Calu3 (cell line): Measurements from ENCODE around the gene SPATA31D1. TPM values are rescaled to one million over a fixed set of nuclear protein-coding genes. Genes with fewer than 3 reads are reported as not detected.

Source experiments
- BruUV-seq: library from RNA; stranded (reverse); fragments of 400-500 nt; replicated peaks from 2 replicates; lab custom pipeline; 2021; lab: Mats Ljungman, UMichigan
- CTCF ChIA-PET: fragments of 300-600 bp; sonication (Branson Sonifier 250); formaldehyde crosslinking; loops from one replicate; lab custom pipeline; 2022; ENCODE audit warnings: antibody characterized with exemption; lab: Charles Lee
- DNase-seq: peaks from one replicate; pipeline ENCODE4 v3.0.0; 2022
- H3K27ac Mint-ChIP-seq: one replicate; pipeline ENCODE4 v1.8.0; 2022; ENCODE audit warnings: mixed read lengths; ENCODE audit not compliant: unreplicated experiment
- H3K27me3 Mint-ChIP-seq: one replicate; pipeline ENCODE4 v1.8.0; 2022; ENCODE audit warnings: mixed read lengths; ENCODE audit not compliant: unreplicated experiment
- H3K36me3 Mint-ChIP-seq: one replicate; pipeline ENCODE4 v1.8.0; 2022; ENCODE audit warnings: mild to moderate bottlenecking, moderate library complexity, mixed read lengths; ENCODE audit not compliant: insufficient read depth, unreplicated experiment
- H3K4me1 Mint-ChIP-seq: one replicate; pipeline ENCODE4 v1.8.0; 2022; ENCODE audit warnings: mild to moderate bottlenecking, low read depth, mixed read lengths; ENCODE audit not compliant: unreplicated experiment
- H3K4me3 Mint-ChIP-seq: one replicate; pipeline ENCODE4 v1.8.0; 2022; ENCODE audit warnings: mild to moderate bottlenecking, low read depth, moderate library complexity, mixed read lengths; ENCODE audit not compliant: unreplicated experiment
- H3K9me3 Mint-ChIP-seq: one replicate; pipeline ENCODE4 v1.8.0; 2022; ENCODE audit warnings: low read depth, mixed read lengths; ENCODE audit not compliant: unreplicated experiment
- intact Hi-C: fragments of 100-400 bp; cut with micrococcal nuclease; formaldehyde crosslinking; loops from one replicate; pipeline ENCODE4 v1.10.0; 2022; ENCODE audit not compliant: unreplicated experiment
- total RNA-seq: library from RNA; stranded (reverse); gene quantifications from 2 replicates; pipeline ENCODE4 v1.2.3, GENCODE V29; 2022
- TF ChIP-seq, protein P1 (sequence below): fragments of 200-600 bp; IDR thresholded peaks from one replicate; pipeline ENCODE4 v1.8.0; 2022; ENCODE audit warnings: antibody characterized with exemption; ENCODE audit not compliant: unreplicated experiment

Gene SPATA31D1
- total RNA-seq, 1 experiment from 2014 or later = not detected

DNA sequence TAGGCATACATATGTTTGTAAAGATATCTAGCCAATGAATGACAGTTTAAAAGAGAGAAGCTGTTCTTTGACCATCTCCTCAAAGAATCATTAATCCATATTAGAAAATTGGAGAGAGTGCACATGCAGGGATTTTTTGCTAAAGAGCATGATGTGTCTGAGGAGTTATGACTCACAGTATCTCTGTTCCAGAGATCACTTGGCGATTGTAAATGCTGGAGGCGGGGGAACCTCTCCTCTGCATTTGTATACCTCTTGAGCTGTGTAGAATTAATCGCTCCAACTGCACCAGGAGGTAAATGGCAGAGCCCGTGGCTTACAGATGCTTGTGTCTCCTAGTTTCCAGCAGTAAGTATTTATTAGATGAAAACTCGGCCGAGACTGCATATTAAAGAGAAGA is 3.6 kb upstream of the SPATA31D1 start:
- TF ChIP-seq, protein P1, sequence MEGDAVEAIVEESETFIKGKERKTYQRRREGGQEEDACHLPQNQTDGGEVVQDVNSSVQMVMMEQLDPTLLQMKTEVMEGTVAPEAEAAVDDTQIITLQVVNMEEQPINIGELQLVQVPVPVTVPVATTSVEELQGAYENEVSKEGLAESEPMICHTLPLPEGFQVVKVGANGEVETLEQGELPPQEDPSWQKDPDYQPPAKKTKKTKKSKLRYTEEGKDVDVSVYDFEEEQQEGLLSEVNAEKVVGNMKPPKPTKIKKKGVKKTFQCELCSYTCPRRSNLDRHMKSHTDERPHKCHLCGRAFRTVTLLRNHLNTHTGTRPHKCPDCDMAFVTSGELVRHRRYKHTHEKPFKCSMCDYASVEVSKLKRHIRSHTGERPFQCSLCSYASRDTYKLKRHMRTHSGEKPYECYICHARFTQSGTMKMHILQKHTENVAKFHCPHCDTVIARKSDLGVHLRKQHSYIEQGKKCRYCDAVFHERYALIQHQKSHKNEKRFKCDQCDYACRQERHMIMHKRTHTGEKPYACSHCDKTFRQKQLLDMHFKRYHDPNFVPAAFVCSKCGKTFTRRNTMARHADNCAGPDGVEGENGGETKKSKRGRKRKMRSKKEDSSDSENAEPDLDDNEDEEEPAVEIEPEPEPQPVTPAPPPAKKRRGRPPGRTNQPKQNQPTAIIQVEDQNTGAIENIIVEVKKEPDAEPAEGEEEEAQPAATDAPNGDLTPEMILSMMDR = no peak
- no peaks in the 10 kb centered on the region for H3K27me3 Mint-ChIP-seq
- H3K4me1 Mint-ChIP-seq = no peaks in the 10 kb centered on the region
- intact Hi-C loops = no loop called here
- no peaks in the 10 kb centered on the region for H3K36me3 Mint-ChIP-seq
- H3K9me3 Mint-ChIP-seq = no peaks in the 10 kb centered on the region
- no peak overlapping the region for H3K4me3 Mint-ChIP-seq
- no peak overlapping the region for H3K27ac Mint-ChIP-seq
- DNase-seq = no peak
- no TSS peak for BruUV-seq
- CTCF ChIA-PET = no interaction called here

DNA sequence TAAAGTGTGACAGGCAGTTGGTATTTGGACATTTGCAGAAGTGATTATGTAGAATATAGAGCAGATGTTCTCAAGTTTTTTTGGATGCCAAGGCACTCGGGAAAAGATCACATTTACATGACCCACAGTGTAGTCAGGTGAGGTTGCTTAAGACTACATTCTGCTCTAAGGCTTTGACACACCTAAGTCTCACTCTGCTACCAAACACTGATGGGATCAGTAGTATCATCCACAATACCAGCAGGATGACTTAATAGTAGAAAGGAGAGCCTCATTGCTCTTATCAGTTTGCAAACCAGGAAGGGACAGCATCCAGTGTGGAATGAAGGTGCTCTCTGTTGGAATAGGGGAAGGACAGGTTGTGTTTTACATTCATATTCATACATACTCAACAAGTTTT is 2.5 kb upstream of the SPATA31D1 start:
- no TSS peak for BruUV-seq
- TF ChIP-seq, protein P1 = no peak
- Mint-ChIP-seq H3K4me3 (no peak overlapping the region), H3K9me3 (no peaks in the 10 kb centered on the region), H3K27ac (no peak overlapping the region), H3K4me1 (no peaks in the 10 kb centered on the region), H3K36me3 (no peaks in the 10 kb centered on the region), H3K27me3 (peaks cover 5% of the 10 kb centered on the region)
- CTCF ChIA-PET = no interaction called here
- intact Hi-C loops = no loop called here
- no peak for DNase-seq

DNA sequence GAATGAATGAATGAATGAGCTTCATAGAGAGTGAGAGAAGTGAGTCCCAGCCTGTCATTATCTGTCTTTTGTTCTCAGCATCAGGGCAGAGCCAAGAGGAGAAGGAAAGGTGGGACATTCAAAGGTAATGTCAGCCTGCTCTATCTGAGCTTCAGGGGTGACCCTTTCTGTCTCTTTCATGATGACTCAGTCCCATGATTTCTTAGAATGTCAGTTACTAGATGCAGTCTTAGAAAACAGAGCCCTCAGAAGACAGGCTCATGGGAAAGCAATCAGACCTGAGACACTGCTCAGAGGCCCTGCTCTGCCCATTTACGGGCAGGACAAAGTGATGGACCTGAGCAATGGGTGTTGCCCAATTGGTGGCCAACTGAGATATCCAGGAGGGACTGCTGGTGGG is 1.1 kb downstream of the SPATA31D1 start:
- no peak for DNase-seq
- intact Hi-C loops = no loop called here
- Mint-ChIP-seq H3K27ac (no peak overlapping the region), H3K4me1 (no peaks in the 10 kb centered on the region), H3K27me3 (peaks cover 41% of the 10 kb centered on the region), H3K36me3 (no peaks in the 10 kb centered on the region), H3K4me3 (no peak overlapping the region), H3K9me3 (no peaks in the 10 kb centered on the region)
- CTCF ChIA-PET = no interaction called here
- no TSS peak for BruUV-seq
- TF ChIP-seq, protein P1 = no peak

DNA sequence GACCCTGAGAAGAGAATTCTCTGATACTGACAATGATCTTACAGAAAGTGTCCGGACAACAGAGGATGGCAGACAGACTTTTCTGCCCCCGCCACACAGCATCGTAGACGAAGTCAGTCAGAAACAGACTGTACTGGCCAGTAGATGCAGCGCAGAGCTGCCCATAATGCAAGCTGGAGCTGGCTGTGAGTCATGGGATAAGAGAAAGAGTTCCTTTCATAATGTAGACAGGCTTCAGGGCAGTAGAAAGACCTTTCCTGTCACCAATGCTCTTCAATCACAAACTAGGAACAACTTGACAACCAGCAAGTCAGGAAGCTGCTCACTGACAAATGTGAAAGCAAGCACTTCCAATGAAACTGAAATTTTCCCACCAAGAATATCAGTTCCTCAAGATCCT is 5.1 kb downstream of the SPATA31D1 start:
- CTCF ChIA-PET = no interaction called here
- Mint-ChIP-seq H3K4me1 (no peaks in the 10 kb centered on the region), H3K27ac (no peak overlapping the region), H3K27me3 (peaks cover 54% of the 10 kb centered on the region), H3K4me3 (no peak overlapping the region), H3K9me3 (no peaks in the 10 kb centered on the region), H3K36me3 (no peaks in the 10 kb centered on the region)
- no TSS peak for BruUV-seq
- no peak for DNase-seq
- intact Hi-C loops = no loop called here
- TF ChIP-seq, protein P1 = no peak

DNA sequence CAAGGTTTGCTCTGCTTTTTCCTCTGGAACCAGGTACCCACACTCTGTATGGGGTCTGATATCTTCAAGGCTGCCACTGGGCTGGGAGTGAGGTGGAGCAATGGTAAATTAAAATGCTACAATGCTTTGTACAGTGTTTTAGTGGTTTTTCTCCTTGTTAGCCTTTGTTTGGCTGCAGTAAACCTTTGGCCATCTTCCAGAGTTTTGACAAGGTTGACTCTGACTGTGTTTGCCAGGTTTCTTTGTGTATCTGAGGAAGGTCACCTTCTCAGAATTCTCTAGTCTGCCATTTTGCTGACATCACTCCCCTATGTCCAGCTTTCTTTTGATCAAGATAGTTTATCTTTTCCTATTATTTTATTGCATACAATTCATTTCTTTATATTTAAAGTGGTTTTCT is 11.2 kb downstream of the SPATA31D1 start:
- H3K27me3 Mint-ChIP-seq = peaks cover 12% of the 10 kb centered on the region
- CTCF ChIA-PET = no interaction called here
- no peak overlapping the region for H3K4me3 Mint-ChIP-seq
- intact Hi-C loops = no loop called here
- H3K4me1 Mint-ChIP-seq = no peaks in the 10 kb centered on the region
- TF ChIP-seq, protein P1 = no peak
- no peaks in the 10 kb centered on the region for H3K36me3 Mint-ChIP-seq
- H3K27ac Mint-ChIP-seq = no peak overlapping the region
- peaks cover 2% of the 10 kb centered on the region for H3K9me3 Mint-ChIP-seq
- no peak for DNase-seq
- no TSS peak for BruUV-seq
